Measurements from ENCODE around the gene NFAM1. TPM values are rescaled to one million over a fixed set of nuclear protein-coding genes. Genes with fewer than 3 reads are reported as not detected.

NFAM1 gene
- polyA plus RNA-seq, 2 donors, result 0.24 to 0.28 TPM

DNA sequence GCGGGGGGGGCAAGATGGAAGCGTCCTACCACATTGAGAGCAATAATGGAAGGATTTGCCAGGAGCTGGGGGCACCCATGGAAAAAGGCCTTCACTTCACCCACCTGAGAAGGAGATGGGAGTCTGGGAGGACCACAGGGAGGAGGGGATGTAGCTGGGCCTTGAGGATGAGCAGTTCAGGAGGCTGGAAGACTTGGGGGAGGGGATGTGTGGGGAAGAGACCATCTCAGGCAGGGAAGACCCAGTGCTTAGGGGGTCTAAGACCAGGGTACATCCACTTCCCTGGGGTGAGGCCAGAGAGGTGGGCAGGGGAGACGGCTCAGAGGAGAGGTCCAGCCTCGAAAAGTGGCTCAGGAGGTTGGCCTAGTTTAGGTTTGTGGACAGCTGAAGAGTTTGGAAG is 90.4 kb downstream of the NFAM1 start:
- Histone ChIP-seq H3K27ac (ENCODE audit: low read depth in 2 of 2, low read length in 1 of 2) (no peak overlapping the region), H3K4me1 (ENCODE audit: control insufficient read depth in 2 of 2, insufficient read depth in 2 of 2, low read length in 1 of 2) (peaks cover 0 to 10% of the 10 kb centered on the region in 2 donors), H3K4me3 (ENCODE audit: low read depth in 1 of 2, low read length in 2 of 2) (no peak overlapping the region), H3K36me3 (ENCODE audit: control insufficient read depth in 2 of 2, insufficient read depth in 2 of 2, low read length in 1 of 2) (no peaks in the 10 kb centered on the region), H3K27me3 (ENCODE audit: control insufficient read depth in 1 of 2, insufficient read depth in 2 of 2, low read length in 2 of 2) (no peaks in the 10 kb centered on the region), H3K9me3 (ENCODE audit: control insufficient read depth in 2 of 2, insufficient read depth in 1 of 2, low read depth in 1 of 2, low read length in 1 of 2) (no peaks in the 10 kb centered on the region)
- 93 to 100% methylated on average over 4 of the region's 4 CpGs for WGBS, 2 donors

DNA sequence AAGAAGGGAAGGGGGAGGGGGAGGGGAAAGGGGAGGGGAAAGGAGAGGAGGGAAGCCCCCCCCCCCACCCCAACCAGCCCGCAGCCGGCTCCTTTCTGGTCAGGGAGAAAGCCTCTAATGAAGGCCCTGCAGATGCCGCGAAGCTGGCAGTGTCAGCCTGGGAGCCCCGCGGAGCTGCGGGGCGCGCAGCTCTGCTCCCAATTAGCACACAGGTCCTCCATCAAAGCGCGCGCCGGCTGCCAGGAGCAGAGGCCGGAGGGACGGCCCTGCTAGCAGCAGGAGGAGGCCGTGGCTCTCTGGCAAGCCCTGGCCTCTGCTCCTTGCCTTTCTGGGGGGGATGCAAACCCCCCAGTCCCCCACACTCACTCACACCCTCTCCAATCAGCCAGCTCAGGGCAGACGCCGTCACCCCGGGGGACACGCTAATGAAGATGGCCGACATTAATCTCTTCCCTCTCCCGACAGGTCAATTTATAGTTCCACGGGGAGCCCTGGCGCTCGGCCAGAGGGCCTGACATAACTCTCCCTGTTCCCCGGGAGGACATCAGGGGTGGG is 91.3 kb downstream of the NFAM1 start:
- H3K4me1 ChIP-seq (ENCODE audit: control insufficient read depth in 2 of 2, insufficient read depth in 2 of 2, low read length in 1 of 2), result peaks cover 0 to 12% of the 10 kb centered on the region in 2 donors
- H3K36me3 ChIP-seq (ENCODE audit: control insufficient read depth in 2 of 2, insufficient read depth in 2 of 2, low read length in 1 of 2), result no peaks in the 10 kb centered on the region
- H3K27ac ChIP-seq (ENCODE audit: low read depth in 2 of 2, low read length in 1 of 2), result no peak overlapping the region
- H3K4me3 ChIP-seq (ENCODE audit: low read depth in 1 of 2, low read length in 2 of 2), result no peak overlapping the region
- no peaks in the 10 kb centered on the region for H3K9me3 ChIP-seq (ENCODE audit: control insufficient read depth in 2 of 2, insufficient read depth in 1 of 2, low read depth in 1 of 2, low read length in 1 of 2)
- 23 to 29% methylated on average over 26 of the region's 26 CpGs for WGBS, 2 donors
- H3K27me3 ChIP-seq (ENCODE audit: control insufficient read depth in 1 of 2, insufficient read depth in 2 of 2, low read length in 2 of 2), result no peaks in the 10 kb centered on the region

DNA sequence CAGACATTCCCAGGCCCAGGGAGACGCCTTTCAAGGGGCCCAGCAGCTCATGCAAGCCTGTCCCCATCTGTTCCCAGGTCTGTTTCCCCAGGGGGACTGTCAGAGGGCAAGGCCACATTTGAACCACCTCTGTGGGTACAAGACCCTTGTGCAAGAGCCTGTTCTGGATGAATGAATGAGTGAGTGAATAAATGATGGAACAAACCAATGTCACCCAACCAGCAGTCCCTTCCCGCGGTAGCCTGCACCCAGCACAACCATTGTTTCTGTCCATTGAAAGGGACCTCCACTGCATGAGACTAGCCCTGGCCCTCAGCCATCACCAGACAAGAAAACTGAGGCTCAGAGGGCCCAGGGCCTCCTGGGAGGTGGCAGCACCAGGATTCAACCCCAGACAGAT is 92.1 kb downstream of the NFAM1 start:
- Histone ChIP-seq H3K4me1 (ENCODE audit: control insufficient read depth in 2 of 2, insufficient read depth in 2 of 2, low read length in 1 of 2) (peaks cover 0 to 16% of the 10 kb centered on the region in 2 donors), H3K27me3 (ENCODE audit: control insufficient read depth in 1 of 2, insufficient read depth in 2 of 2, low read length in 2 of 2) (no peaks in the 10 kb centered on the region), H3K9me3 (ENCODE audit: control insufficient read depth in 2 of 2, insufficient read depth in 1 of 2, low read depth in 1 of 2, low read length in 1 of 2) (no peaks in the 10 kb centered on the region), H3K27ac (ENCODE audit: low read depth in 2 of 2, low read length in 1 of 2) (no peak overlapping the region), H3K4me3 (ENCODE audit: low read depth in 1 of 2, low read length in 2 of 2) (no peak overlapping the region), H3K36me3 (ENCODE audit: control insufficient read depth in 2 of 2, insufficient read depth in 2 of 2, low read length in 1 of 2) (no peaks in the 10 kb centered on the region)
- 96 to 98% methylated on average over 3 of the region's 3 CpGs for WGBS, 2 donors

DNA sequence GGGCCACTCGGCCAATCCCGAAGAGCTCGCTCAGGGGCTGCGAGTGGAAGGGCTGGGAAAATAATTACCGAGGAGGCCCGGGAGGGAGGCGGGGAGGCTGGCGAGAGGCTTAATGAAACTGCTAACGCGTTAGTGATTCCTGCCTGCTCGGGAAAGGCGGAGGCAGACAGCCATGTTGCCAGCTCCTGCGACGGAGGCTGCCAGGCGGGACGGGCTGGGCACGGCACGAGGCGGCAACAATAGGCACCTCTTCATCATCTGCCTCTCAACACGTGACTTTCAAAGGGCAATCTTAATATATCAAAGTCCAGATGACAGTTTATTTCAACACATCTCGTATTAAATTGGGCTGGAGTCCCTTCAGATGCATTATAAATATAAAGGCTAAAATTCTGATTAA is 93.7 kb downstream of the NFAM1 start:
- 56 to 67% methylated on average over 21 of the region's 21 CpGs for WGBS, 2 donors
- no peaks in the 10 kb centered on the region for H3K9me3 ChIP-seq (ENCODE audit: control insufficient read depth in 2 of 2, insufficient read depth in 1 of 2, low read depth in 1 of 2, low read length in 1 of 2)
- H3K4me3 ChIP-seq (ENCODE audit: low read depth in 1 of 2, low read length in 2 of 2), result no peak overlapping the region
- H3K36me3 ChIP-seq (ENCODE audit: control insufficient read depth in 2 of 2, insufficient read depth in 2 of 2, low read length in 1 of 2), result no peaks in the 10 kb centered on the region
- no peaks in the 10 kb centered on the region for H3K27me3 ChIP-seq (ENCODE audit: control insufficient read depth in 1 of 2, insufficient read depth in 2 of 2, low read length in 2 of 2)
- peaks cover 0 to 13% of the 10 kb centered on the region in 2 donors for H3K4me1 ChIP-seq (ENCODE audit: control insufficient read depth in 2 of 2, insufficient read depth in 2 of 2, low read length in 1 of 2)
- no peak overlapping the region for H3K27ac ChIP-seq (ENCODE audit: low read depth in 2 of 2, low read length in 1 of 2)

DNA sequence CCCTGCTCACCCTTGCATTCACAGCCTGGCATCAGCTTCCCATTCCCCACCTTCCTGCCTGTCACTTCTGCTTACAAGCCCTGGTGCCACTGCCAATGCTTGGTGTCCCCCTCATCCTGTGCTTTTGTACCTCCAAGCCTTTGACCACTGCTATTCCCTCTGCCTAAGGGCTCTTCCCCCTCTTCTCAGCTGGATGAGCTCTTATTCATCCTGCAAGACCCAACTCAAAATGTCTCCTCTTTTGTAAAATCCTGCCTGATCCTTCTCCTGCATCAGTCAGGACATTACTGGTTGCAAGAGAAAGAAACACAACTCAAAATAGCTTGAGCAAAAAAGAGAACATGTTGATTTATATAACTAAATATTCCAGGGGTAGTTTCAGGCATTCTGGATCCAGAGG is 94.8 kb downstream of the NFAM1 start:
- Histone ChIP-seq H3K4me3 (ENCODE audit: low read depth in 1 of 2, low read length in 2 of 2) (no peak overlapping the region), H3K4me1 (ENCODE audit: control insufficient read depth in 2 of 2, insufficient read depth in 2 of 2, low read length in 1 of 2) (peaks cover 0 to 9% of the 10 kb centered on the region in 2 donors), H3K9me3 (ENCODE audit: control insufficient read depth in 2 of 2, insufficient read depth in 1 of 2, low read depth in 1 of 2, low read length in 1 of 2) (no peaks in the 10 kb centered on the region), H3K36me3 (ENCODE audit: control insufficient read depth in 2 of 2, insufficient read depth in 2 of 2, low read length in 1 of 2) (no peaks in the 10 kb centered on the region), H3K27ac (ENCODE audit: low read depth in 2 of 2, low read length in 1 of 2) (no peak overlapping the region), H3K27me3 (ENCODE audit: control insufficient read depth in 1 of 2, insufficient read depth in 2 of 2, low read length in 2 of 2) (no peaks in the 10 kb centered on the region)

DNA sequence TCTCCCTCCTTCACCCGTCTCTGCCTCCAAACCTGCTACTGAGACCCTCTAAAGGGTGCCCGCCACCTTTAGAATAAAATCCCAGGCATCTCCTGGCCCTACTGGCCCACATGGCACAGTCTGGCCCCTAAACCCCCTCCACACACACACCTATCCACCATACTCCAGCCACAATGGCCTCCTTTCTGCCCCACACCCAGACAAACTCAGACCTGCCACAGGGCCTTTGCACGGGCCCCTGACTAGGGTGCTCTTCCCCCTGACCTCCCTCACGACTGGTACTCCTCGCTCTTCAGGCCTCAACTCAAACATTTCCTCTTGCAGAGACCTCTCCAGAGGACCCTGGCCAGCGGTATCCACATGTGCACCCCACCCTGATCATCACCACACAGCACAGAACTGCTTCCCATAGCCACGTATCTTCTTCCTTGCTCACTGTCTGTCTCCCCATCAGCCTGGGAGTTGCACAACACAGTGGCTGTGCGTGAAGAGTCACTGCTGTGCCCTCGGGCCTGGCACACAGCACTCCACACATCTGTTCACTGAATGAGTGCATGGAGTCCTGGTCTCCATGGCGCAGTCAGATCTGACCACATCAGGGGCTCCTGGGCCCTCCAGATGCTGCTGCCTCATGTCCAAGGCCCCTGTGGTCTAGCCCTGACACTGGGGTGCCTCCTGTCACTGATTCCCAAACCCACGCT is 95.5 kb downstream of the NFAM1 start:
- no peak overlapping the region for H3K27ac ChIP-seq (ENCODE audit: low read depth in 2 of 2, low read length in 1 of 2)
- 78 to 85% methylated on average over 11 of the region's 11 CpGs for WGBS, 2 donors
- H3K9me3 ChIP-seq (ENCODE audit: control insufficient read depth in 2 of 2, insufficient read depth in 1 of 2, low read depth in 1 of 2, low read length in 1 of 2), result no peaks in the 10 kb centered on the region

DNA sequence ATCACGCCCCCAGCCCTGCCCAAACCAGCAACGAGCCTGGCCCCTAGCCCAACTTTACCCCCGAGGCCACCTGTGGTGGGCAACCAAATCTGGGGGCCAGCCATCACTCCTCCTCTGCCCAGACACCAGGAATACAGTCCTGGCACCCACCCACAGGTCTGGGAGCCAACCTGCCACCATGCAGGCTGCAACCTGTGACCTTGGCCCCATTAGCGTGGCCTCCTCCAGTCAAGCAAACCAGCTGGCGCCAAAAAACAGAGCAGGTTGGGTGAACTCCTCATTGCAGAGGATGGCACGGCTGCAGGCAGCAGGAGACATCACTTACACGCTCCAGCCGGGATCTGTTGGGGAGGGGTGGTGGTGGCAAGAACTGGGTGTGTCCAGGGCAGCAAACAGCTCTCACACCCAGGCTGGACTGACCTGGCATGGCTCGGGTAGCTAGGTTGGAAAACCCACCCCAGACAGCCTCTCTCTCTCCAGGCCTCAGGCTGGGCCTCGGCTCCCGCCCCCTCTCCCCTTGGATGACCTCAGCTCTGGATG is 96.3 kb downstream of the NFAM1 start:
- peaks cover 0 to 9% of the 10 kb centered on the region in 2 donors for H3K4me1 ChIP-seq (ENCODE audit: control insufficient read depth in 2 of 2, insufficient read depth in 2 of 2, low read length in 1 of 2)
- H3K27me3 ChIP-seq (ENCODE audit: control insufficient read depth in 1 of 2, insufficient read depth in 2 of 2, low read length in 2 of 2), result no peaks in the 10 kb centered on the region
- H3K36me3 ChIP-seq (ENCODE audit: control insufficient read depth in 2 of 2, insufficient read depth in 2 of 2, low read length in 1 of 2), result no peaks in the 10 kb centered on the region
- no peak overlapping the region for H3K4me3 ChIP-seq (ENCODE audit: low read depth in 1 of 2, low read length in 2 of 2)
- WGBS, 2 donors, result 44 to 59% methylated on average over 9 to 11 of the region's 11 CpGs
- no peaks in the 10 kb centered on the region for H3K9me3 ChIP-seq (ENCODE audit: control insufficient read depth in 2 of 2, insufficient read depth in 1 of 2, low read depth in 1 of 2, low read length in 1 of 2)
- H3K27ac ChIP-seq (ENCODE audit: low read depth in 2 of 2, low read length in 1 of 2), result no peak overlapping the region

More for the DNA sequence above, 95.5 kb downstream of the NFAM1 start:
- Histone ChIP-seq H3K27me3 (ENCODE audit: control insufficient read depth in 1 of 2, insufficient read depth in 2 of 2, low read length in 2 of 2) (no peaks in the 10 kb centered on the region), H3K4me3 (ENCODE audit: low read depth in 1 of 2, low read length in 2 of 2) (no peak overlapping the region), H3K4me1 (ENCODE audit: control insufficient read depth in 2 of 2, insufficient read depth in 2 of 2, low read length in 1 of 2) (peaks cover 0 to 9% of the 10 kb centered on the region in 2 donors), H3K36me3 (ENCODE audit: control insufficient read depth in 2 of 2, insufficient read depth in 2 of 2, low read length in 1 of 2) (no peaks in the 10 kb centered on the region)

DNA sequence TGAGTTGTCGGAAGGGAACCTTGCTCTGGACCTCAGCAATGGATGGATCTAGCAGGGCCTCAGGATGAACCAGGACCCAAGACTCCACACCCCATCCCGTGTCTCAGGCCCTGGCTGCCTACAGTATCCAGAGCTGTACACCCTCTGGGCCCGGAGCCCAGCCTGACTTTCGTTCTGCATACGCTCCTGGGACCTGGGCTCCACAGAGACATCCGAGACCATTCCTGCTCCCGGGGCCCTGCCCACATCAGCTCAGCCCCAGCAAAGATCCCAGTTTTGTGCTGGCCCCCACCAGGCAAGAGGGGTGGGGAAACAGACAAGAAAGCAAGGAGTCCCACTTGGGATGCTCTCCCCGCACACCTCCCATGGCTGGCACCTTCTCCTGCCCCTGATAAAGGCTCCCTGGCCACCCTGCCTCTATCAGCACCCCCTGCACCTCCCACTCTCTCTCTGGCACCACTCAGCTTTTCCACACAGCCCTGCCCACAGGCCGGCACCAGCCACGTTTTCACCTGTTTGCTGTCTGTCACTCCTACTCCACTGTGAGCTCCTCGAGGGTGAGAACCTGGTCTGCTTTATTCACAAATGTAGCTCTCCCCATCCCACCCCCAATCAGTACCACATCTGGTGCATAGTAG is 97.2 kb downstream of the NFAM1 start:
- H3K36me3 ChIP-seq (ENCODE audit: control insufficient read depth in 2 of 2, insufficient read depth in 2 of 2, low read length in 1 of 2), result no peaks in the 10 kb centered on the region
- H3K9me3 ChIP-seq (ENCODE audit: control insufficient read depth in 2 of 2, insufficient read depth in 1 of 2, low read depth in 1 of 2, low read length in 1 of 2), result no peaks in the 10 kb centered on the region
- H3K27me3 ChIP-seq (ENCODE audit: control insufficient read depth in 1 of 2, insufficient read depth in 2 of 2, low read length in 2 of 2), result no peaks in the 10 kb centered on the region
- H3K27ac ChIP-seq (ENCODE audit: low read depth in 2 of 2, low read length in 1 of 2), result no peak overlapping the region
- WGBS, 2 donors, result 69 to 74% methylated on average over 11 of the region's 11 CpGs
- no peak overlapping the region for H3K4me3 ChIP-seq (ENCODE audit: low read depth in 1 of 2, low read length in 2 of 2)
- H3K4me1 ChIP-seq (ENCODE audit: control insufficient read depth in 2 of 2, insufficient read depth in 2 of 2, low read length in 1 of 2), result peaks cover 0 to 8% of the 10 kb centered on the region in 2 donors

DNA sequence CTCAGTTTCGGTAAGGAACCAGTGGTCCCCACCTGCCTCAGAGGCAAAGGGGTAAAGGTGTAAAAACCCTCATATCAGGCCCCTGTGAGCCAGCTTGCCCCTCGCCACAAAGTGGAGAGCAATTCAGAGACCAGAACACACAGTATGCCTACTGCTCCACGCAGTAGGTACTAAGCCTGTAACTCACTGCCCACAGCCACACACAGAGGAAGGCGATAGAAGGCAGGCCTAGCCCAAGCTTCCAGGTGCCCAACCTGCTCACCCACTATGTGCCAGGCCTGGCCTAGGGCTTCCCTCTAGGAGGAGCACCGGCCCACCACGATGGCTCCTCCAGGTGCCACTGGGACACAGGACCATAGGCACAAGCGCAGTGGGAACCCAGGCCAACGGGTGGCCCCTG is 98.7 kb downstream of the NFAM1 start:
- Histone ChIP-seq H3K36me3 (ENCODE audit: control insufficient read depth in 2 of 2, insufficient read depth in 2 of 2, low read length in 1 of 2) (no peaks in the 10 kb centered on the region), H3K27me3 (ENCODE audit: control insufficient read depth in 1 of 2, insufficient read depth in 2 of 2, low read length in 2 of 2) (no peaks in the 10 kb centered on the region), H3K9me3 (ENCODE audit: control insufficient read depth in 2 of 2, insufficient read depth in 1 of 2, low read depth in 1 of 2, low read length in 1 of 2) (no peaks in the 10 kb centered on the region), H3K27ac (ENCODE audit: low read depth in 2 of 2, low read length in 1 of 2) (no peak overlapping the region), H3K4me1 (ENCODE audit: control insufficient read depth in 2 of 2, insufficient read depth in 2 of 2, low read length in 1 of 2) (peaks cover 0 to 8% of the 10 kb centered on the region in 2 donors), H3K4me3 (ENCODE audit: low read depth in 1 of 2, low read length in 2 of 2) (no peak overlapping the region)
- WGBS, 2 donors, result 84 to 86% methylated on average over 8 of the region's 8 CpGs

Data from esophagus (tissue), 2 donors.